K562 (cell line): Measurements from ENCODE around the gene TRIM3.

Experiments used
- GTF2F1 ChIP-seq: IDR thresholded peaks from 2 replicates; pipeline ENCODE4 v1.6.1; 2011; ENCODE audit warnings: low read depth, low read length, improper control_type of control experiment
- MAFK ChIP-seq: IDR thresholded peaks from 2 replicates; pipeline ENCODE4 v1.6.1; 2011; ENCODE audit warnings: low read length, improper control_type of control experiment
- SPI1 ChIP-seq: IDR thresholded peaks from 2 replicates; pipeline ENCODE4 v1.6.1; 2011; ENCODE audit warnings: low read depth, low read length, control low read depth, borderline replicate concordance
- TF ChIP-seq, protein P1 (sequence below), 3 experiments: IDR thresholded peaks in 2 of 3; conservative IDR thresholded peaks in 1 of 3; 2 replicates each; pipeline ENCODE4 v1.5.1; 2011 to 2012; ENCODE audit warnings: low read length in 3 of 3, mild to moderate bottlenecking in 3 of 3, control low read depth in 2 of 3, improper control_type of control experiment in 1 of 3, inconsistent platforms in 1 of 3, low read depth in 1 of 3, mixed read lengths in 1 of 3, moderate library complexity in 1 of 3; ENCODE audit not compliant: insufficient read depth in 2 of 3

DNA sequence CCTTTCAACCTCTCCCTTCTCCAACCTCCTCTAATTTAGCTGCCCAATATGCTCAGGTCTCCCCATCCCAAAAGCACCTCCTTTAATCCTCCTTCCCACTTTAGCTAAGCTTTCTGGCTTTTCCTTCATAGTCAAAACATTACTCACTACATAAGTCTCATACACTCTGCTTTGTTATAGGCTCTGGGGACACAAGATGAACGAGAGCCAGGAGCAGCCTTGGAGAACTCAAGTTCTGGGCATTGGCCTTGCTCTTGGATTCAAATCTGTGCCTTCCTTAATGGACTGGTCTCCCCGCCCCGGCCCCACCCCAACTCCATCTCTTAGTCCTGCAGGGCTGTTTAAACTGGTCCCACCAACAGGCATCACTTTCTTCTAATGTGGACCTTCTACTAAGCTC lies 21.5 kb downstream of the TRIM3 start:
- TF ChIP-seq SPI1: no peak
- TF ChIP-seq GTF2F1: no peak
- TF ChIP-seq MAFK: no peak
- TF ChIP-seq, protein P1, sequence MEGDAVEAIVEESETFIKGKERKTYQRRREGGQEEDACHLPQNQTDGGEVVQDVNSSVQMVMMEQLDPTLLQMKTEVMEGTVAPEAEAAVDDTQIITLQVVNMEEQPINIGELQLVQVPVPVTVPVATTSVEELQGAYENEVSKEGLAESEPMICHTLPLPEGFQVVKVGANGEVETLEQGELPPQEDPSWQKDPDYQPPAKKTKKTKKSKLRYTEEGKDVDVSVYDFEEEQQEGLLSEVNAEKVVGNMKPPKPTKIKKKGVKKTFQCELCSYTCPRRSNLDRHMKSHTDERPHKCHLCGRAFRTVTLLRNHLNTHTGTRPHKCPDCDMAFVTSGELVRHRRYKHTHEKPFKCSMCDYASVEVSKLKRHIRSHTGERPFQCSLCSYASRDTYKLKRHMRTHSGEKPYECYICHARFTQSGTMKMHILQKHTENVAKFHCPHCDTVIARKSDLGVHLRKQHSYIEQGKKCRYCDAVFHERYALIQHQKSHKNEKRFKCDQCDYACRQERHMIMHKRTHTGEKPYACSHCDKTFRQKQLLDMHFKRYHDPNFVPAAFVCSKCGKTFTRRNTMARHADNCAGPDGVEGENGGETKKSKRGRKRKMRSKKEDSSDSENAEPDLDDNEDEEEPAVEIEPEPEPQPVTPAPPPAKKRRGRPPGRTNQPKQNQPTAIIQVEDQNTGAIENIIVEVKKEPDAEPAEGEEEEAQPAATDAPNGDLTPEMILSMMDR (IDR thresholded peaks at IDR 0.05 in 2 of 3, conservative IDR thresholded peaks at IDR 0.05 in 1 of 3; ENCODE audit: insufficient read depth in 2 of 3, low read depth in 1 of 3, low read length in 3 of 3): no peak
